Measurements from ENCODE around the gene MRC1.

MRC1 gene

GRCh38 chr10:17914169-17915045 is 105.3 kb downstream of the MRC1 start:
- in situ Hi-C loops (cut with HindIII; ENCODE audit: low pct_ligation_motif_present, low sequenced_read_pairs): no loop called here
- no peak for DNase-seq
- no peaks in the 10 kb centered on the region for H3K27me3 ChIP-seq (replicated peaks)
- no peak overlapping the region for H3K27ac ChIP-seq
- H3K4me3 ChIP-seq (ENCODE audit: low read depth, low read length): no peak overlapping the region
- H3K36me3 ChIP-seq (replicated peaks): no peaks in the 10 kb centered on the region
- no peak for TF ChIP-seq CTCF (IDR thresholded peaks at IDR 0.05; ENCODE audit: low read depth, low read length, missing control alignments)

- Histone ChIP-seq H3K27me3 (replicated peaks) (no peaks in the 10 kb centered on the region), H3K36me3 (replicated peaks) (no peaks in the 10 kb centered on the region), H3K27ac (no peak overlapping the region), H3K4me3 (ENCODE audit: low read depth, low read length) (no peak overlapping the region)
- no peak for DNase-seq
- in situ Hi-C loops (cut with HindIII; ENCODE audit: low pct_ligation_motif_present, low sequenced_read_pairs): no loop called here
- no peak for TF ChIP-seq CTCF (IDR thresholded peaks at IDR 0.05; ENCODE audit: low read depth, low read length, missing control alignments)
Measured at GRCh38 chr10:17915181-17915580, 106.0 kb downstream of the MRC1 start.

- DNase-seq: no peak
Measured at GRCh38 chr10:17918187-17918903, 109.2 kb downstream of the MRC1 start.

GRCh38 chr10:17921378-17921777 is 112.2 kb downstream of the MRC1 start:
- H3K27me3 ChIP-seq (replicated peaks): no peaks in the 10 kb centered on the region
- no peak for TF ChIP-seq CTCF (IDR thresholded peaks at IDR 0.05; ENCODE audit: low read depth, low read length, missing control alignments)
- no peaks in the 10 kb centered on the region for H3K36me3 ChIP-seq (replicated peaks)
- no peak overlapping the region for H3K4me3 ChIP-seq (ENCODE audit: low read depth, low read length)
- in situ Hi-C loops (cut with HindIII; ENCODE audit: low pct_ligation_motif_present, low sequenced_read_pairs): no loop called here
- no peak for DNase-seq
- H3K27ac ChIP-seq: no peak overlapping the region

More at GRCh38 chr10:17918187-17918903, 109.2 kb downstream of the MRC1 start:
- in situ Hi-C loops (cut with HindIII; ENCODE audit: low pct_ligation_motif_present, low sequenced_read_pairs): no loop called here
- no peak overlapping the region for H3K27ac ChIP-seq
- no peaks in the 10 kb centered on the region for H3K27me3 ChIP-seq (replicated peaks)
- no peak overlapping the region for H3K4me3 ChIP-seq (ENCODE audit: low read depth, low read length)
- H3K36me3 ChIP-seq (replicated peaks): no peaks in the 10 kb centered on the region
- no peak for TF ChIP-seq CTCF (IDR thresholded peaks at IDR 0.05; ENCODE audit: low read depth, low read length, missing control alignments)

- peak; percentile 72 for DNase-seq
- H3K27me3 ChIP-seq (replicated peaks): no peaks in the 10 kb centered on the region
- H3K27ac ChIP-seq: no peak overlapping the region
- H3K4me3 ChIP-seq (ENCODE audit: low read depth, low read length): no peak overlapping the region
- no peaks in the 10 kb centered on the region for H3K36me3 ChIP-seq (replicated peaks)
- TF ChIP-seq CTCF (IDR thresholded peaks at IDR 0.05; ENCODE audit: low read depth, low read length, missing control alignments): no peak
- in situ Hi-C loops (cut with HindIII; ENCODE audit: low pct_ligation_motif_present, low sequenced_read_pairs): no loop called here
Measured at GRCh38 chr10:17923728-17924127, 114.6 kb downstream of the MRC1 start.
